Stimulated activated CD8-positive, alpha-beta memory T cell treated with anti-CD3 and anti-CD28 coated beads, Interleukin-12 subunit alpha, Interleukin-12 subunit beta, amount 100 ng/mL, for 24 hours (primary cell): ENCODE results near the gene SH3PXD2A.

Experiments
- DNase-seq: peaks from one replicate; pipeline ENCODE4 v3.0.0-alpha.2; 2020; ENCODE audit errors: extremely low read depth

The SH3PXD2A gene

DNA sequence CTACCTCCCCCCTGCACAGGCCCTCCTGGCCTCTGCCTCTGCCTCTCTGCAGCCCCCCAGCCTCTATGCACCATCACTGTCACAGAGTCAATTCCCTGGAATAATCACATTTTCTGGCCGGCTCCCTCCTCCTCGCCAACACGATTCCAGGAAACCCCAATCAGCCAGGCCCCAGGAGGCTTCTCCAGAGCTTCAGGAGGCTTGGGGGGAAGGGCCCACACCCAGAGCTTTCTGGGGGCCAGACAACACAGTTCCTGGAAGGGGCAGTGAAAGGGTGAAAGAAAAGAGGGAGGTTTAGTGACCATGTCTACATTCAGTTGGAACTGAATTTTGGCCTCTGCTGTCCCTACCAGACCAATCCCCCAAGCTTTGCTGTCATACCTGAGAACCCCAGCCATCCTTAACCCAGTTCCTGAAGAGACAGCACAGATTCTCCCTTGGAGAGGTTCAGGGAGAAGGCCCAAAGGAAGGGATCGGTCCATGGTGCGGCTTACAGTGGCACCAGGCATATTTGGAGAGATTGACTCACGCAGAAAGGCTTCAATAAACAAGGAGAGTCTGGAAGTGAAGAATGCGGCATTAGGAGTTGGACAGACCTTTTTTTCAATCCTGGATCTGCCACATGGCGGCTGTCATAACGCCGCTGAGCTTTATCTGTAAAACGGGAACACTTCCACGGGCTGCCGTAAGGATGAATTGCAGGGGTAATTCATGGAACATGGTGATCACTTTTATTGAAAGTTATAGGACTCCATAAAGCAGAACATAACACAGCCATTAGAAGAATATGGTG, 272.8 kb downstream of the SH3PXD2A start:
- DNase-seq = no peak

- DNase-seq = no peak
These were observed 273.9 kb downstream of the SH3PXD2A start for GRCh38 chr10:103581499-103581898.

GRCh38 chr10:103580430-103580829, 274.9 kb downstream of the SH3PXD2A start:
- DNase-seq = no peak

- no peak for DNase-seq
These were observed 275.4 kb downstream of the SH3PXD2A start for GRCh38 chr10:103580011-103580410.

GRCh38 chr10:103578782-103579382, 276.5 kb downstream of the SH3PXD2A start:
- DNase-seq = no peak

DNA sequence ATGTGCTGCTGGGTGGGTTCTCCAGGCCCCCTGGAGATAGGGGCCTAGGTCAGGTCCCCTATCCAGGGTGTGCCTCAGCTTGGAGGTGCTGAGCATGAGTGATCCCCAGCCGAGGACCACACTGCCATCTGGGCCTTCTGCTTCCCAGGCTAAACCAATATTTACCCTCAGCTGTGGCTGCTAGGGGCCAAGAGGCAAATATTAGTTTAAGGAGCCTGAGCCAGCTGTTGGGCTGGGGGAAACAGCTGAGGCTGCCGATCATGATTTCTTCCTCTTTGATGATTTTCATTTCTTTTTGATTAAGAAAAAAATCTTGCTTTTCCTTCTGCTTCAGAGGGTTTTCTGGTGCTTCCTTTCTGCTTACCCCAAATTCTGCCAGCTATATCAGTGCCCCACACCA, 278.5 kb downstream of the SH3PXD2A start:
- no peak for DNase-seq

- DNase-seq = no peak
These were observed 279.3 kb downstream of the SH3PXD2A start for GRCh38 chr10:103576076-103576471.

DNA sequence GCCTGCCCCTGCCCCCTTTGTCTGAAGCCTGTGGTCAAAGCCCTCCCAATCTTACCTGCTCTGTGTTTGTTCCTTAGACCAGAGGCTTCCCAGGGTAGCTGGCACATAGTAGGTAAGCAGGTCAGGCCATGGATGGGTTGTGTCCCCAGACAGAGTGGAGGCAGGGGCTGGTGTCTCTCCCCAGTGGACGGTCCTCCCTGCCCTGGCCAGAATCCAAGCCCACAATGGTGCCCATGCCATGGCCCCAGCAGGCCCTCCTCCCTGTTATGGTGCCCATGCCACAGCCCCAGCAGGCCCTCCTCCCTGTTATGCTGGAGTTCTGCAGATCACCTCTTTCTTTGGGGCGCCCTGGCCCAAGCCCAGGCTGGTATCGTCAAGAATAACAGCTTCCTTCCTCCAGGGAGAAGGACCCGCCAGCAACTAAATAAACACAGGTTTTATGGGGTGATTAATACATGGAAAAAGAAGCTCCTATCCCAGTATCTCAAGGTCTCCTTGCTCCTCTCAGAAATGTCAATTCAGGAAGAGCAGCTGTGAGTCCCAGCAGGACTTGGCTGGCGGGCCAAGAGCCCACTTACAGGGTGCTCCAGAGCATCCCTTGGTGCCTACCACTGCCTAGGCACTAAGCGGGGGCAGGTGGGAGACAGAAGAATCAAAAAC, 279.8 kb downstream of the SH3PXD2A start:
- DNase-seq = no peak

DNA sequence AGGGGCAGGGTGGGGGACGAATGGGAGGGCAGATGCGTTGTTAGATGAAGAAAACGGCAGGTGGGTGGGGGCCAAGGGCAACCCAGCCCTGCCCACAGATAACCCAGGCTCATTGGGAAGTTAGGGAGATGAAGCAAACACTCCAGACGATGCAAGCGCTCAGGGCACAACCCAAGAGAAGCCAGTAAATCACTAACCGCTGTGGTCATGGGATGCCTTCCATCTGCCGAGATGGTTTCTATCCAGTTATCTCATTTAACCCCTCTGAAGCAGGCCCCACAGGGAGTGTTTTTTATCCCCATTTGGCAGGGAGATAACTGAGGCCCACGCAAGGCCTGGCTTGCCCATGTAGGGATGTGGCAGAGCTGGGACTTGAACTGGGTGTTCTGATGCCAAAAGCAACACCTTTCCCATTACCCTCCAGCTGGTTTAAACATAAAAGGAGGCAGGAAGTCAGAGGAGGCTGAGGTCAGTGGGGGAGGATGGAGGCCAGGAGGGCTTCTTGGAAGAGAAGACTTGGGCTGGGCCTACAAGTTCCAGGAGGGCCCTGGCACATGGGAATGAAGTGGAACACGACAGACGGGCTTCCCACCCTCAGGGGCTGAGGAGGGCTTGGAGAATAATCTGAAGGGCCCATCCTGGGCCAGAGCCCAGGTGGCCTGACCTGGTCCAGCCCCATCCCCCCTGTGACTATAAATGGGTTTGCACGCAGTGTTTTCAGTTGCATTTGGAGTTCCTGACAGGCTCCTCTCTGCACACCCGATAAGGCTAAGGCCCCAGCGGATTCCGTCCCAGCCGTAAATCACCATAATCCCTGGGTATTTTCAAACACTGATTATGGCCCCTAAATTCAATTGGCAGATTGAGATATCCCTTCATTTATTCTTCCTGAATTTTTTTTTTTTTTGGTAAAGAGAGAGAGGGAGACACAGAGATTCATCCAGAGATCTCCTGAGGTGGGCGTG, 281.0 kb downstream of the SH3PXD2A start:
- no peak for DNase-seq

- DNase-seq = no peak
These were observed 282.2 kb downstream of the SH3PXD2A start for GRCh38 chr10:103573205-103573487.

GRCh38 chr10:103572347-103573204, 282.8 kb downstream of the SH3PXD2A start:
- no peak for DNase-seq

- no peak for DNase-seq
These were observed 283.8 kb downstream of the SH3PXD2A start for GRCh38 chr10:103571656-103571975.

- DNase-seq = no peak
These were observed 284.3 kb downstream of the SH3PXD2A start for GRCh38 chr10:103570844-103571655.

DNA sequence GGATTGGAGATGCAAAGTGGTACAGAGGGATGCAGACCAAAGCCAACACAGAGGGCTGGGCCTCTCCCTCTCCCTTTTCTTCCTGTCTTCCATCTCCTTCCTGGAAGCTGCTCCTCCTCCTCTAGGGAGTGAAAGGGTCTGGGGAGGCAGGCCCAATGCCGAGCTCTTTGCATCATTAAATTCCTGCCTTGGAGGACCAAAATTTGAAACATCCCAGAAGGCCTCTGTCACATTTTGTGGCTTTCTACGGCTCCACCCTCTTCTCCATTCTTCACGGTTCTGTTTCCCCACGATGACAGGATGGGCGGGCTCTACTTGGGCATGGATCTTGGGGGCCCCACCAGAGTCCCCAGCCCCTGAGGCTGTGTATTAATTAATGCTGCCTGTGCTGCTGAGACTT, 285.5 kb downstream of the SH3PXD2A start:
- no peak for DNase-seq

DNA sequence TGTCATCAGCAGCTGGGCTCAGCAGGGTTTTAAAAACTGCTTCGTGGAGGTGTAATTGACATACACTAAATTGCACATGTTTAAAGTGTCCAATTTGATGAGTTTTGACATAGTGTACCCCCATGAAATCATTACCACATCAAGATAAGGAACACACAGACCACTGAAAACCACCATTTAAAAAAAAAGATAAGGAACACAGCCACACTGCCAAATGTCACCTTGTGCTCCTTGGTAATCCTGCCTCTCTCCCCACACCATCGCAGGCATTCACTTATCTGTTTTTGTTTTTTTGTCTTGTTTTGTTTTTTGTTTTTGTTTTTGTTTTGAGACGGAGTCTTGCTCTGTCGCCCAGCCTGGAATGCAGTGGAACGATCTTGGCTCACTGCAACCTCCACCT, 286.9 kb downstream of the SH3PXD2A start:
- DNase-seq = no peak

- DNase-seq = no peak
These were observed 288.8 kb downstream of the SH3PXD2A start for GRCh38 chr10:103566536-103566935.

DNA sequence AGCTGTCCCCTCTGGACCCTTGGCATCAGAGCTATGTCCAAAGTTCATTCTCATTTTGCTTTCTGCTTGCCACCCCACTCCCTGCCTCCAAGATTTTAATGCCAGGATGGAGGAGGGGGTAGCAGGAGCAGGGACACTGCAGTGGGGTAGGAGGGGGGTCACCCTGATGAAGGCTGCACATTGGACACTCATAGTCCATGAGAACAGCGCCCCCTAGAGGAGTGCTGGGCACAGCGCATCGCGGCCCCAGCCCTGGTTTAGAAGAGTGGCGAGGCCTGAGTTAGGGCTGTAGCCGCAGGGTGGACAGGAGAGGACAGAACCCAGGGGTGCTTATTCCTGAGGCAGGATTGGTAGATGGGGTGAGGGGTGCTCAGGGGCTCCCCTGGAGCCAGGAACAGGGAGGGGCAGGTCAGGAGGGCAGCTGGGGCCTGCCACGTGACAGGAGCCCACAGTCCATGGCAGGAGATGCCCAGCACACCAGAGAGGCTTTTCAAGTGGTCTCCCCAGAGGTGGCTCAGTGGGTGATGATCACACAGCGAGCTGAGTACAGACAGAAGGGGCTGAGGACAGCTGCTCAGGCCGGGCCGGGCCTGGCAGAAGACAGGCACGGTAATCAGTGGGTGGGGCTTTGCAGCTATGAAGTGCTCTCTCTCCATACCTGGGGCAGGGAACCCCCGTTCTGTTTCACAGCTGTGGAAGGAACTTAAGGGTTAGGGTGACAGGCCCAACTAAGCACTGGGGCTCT, 290.4 kb downstream of the SH3PXD2A start:
- no peak for DNase-seq

DNA sequence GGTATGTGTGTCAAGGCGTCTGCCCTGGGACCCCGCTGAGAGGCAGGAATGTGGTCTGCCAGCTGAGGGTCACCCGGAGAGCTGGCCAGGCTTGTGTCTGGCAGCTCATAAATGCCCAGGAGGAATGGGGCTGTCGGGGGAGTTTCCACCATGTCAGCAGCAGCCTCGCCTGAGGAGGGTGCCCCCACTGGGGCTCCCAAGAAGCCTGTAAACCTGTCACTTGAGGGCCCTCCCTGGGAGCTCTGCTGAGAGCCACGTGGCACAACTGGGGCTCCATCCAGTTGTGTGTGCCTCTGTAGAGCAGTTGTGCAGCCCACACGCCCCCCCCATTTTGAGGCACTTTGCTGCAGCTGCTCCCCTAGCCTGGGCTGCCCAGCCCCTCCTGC, 291.3 kb downstream of the SH3PXD2A start:
- no peak for DNase-seq

DNA sequence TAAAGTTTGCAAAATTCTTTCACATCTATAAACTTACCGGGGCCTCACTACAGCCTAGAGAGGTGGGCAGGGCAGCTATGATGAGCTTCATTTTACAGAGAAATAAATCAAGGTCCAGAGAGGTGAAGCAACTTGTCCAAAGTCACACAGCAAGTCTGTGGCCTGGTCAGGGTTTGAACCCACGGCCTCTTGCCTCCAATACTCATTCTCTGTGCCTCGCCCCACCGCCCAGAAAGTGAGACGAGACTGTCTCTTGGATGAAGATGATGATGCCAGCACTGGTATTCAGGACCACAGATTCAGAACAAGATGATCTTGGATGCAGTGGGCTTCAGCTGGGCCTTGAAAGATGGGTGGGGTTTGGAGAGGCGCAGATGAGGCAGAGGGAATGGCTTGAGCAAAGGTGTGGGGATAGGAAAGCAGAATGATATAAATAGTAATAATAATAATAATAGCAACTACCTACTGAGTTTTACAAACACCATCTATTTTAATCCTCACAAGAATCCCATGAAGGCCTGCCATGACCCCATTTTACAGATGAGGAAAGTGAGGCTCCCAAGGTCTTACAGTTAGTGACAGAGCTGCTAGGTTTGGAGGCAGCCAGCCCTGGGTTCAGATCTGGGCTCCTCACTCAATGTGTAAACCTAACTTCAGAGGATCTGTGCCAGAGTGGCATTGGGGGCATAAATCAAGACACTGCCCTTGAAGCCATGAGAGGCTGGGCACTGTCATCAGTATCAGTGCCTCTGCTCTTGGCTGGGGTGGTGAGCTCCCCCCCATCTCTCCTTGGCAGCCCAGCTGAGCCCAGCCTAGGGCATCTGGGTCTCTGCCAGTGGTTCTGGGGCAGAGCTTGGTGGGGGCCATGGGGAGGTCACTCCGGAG, 291.9 kb downstream of the SH3PXD2A start:
- no peak for DNase-seq
